Neutrophil (primary cell): ENCODE measurements around the gene TTC17.

Source experiments
- H3K27ac ChIP-seq: fragments of 200-600 bp; sonication (generic); 2 replicates; pipeline ENCODE4 v1.5.1; 2016; ENCODE audit warnings: mild to moderate bottlenecking, moderate library complexity
- H3K27me3 ChIP-seq: fragments of 200-600 bp; sonication (generic); 2 replicates; pipeline ENCODE4 v1.6.0; 2016; ENCODE audit warnings: mild to moderate bottlenecking
- H3K36me3 ChIP-seq: fragments of 200-600 bp; sonication (generic); 2 replicates; pipeline ENCODE4 v1.5.1; 2017
- H3K4me1 ChIP-seq, 2 experiments: fragments of 200-600 bp in 1 of 2; sonication (generic) in 1 of 2; 1 replicate in 1 of 2; 2 replicates in 1 of 2; pipeline versions ENCODE4 v1.5.1 to v1.6.1; 2013 to 2016; ENCODE audit warnings: low read depth in 1 of 2, low read length in 1 of 2, mild to moderate bottlenecking in 1 of 2, moderate library complexity in 1 of 2; ENCODE audit not compliant: control insufficient read depth in 1 of 2, insufficient read depth in 1 of 2
- H3K4me3 ChIP-seq, 2 experiments: fragments of 200-600 bp in 1 of 2; sonication (generic) in 1 of 2; 1 replicate in 1 of 2; 2 replicates in 1 of 2; pipeline ENCODE4 v1.5.1; 2013 to 2016; ENCODE audit warnings: low read depth in 1 of 2, low read length in 1 of 2, mild to moderate bottlenecking in 1 of 2, moderate library complexity in 1 of 2
- H3K9me3 ChIP-seq: fragments of 200-600 bp; sonication (generic); 2 replicates; pipeline ENCODE4 v1.5.1; 2016
- TF ChIP-seq, protein P1 (sequence below): fragments of 200-600 bp; sonication (generic); IDR thresholded peaks from 2 replicates; pipeline ENCODE4 v1.5.1; 2016; ENCODE audit warnings: antibody characterized with exemption

The TTC17 gene

DNA sequence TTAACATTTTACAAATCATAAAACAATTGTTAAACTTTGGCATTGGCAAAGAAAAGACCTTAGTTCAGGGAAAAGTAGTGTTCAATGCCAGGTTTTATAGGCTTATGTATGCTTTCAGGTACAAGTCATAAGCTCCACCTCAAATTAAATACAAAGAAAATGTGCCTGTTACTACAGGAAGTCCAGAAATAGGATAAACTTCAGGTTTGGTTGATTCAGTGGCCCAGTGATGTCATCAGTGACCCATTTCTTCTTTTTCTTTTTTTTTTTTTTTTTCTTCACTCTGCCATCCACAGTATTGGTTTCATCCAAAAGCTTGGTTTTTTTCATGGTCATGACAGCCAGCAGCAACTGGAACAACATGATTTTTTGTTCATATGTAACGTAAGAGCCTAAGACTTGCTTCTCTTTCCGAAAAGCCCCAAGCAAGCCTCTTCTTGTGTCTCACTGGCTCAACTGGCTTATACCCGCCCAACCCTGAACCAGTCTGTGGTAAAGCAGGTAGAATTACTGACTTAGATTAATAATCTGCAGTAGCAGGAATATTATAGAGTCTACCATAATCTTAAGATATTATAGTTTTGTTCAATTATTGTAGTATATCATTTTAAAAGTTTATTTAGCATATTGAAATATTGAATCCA is 46.2 kb downstream of the TTC17 start:
- Histone ChIP-seq H3K27me3 (no peaks in the 10 kb centered on the region), H3K4me1 (no peaks in the 10 kb centered on the region), H3K27ac (no peak overlapping the region), H3K4me3 (no peak overlapping the region), H3K9me3 (no peaks in the 10 kb centered on the region), H3K36me3 (peaks cover 91% of the 10 kb centered on the region)
- TF ChIP-seq, protein P1, sequence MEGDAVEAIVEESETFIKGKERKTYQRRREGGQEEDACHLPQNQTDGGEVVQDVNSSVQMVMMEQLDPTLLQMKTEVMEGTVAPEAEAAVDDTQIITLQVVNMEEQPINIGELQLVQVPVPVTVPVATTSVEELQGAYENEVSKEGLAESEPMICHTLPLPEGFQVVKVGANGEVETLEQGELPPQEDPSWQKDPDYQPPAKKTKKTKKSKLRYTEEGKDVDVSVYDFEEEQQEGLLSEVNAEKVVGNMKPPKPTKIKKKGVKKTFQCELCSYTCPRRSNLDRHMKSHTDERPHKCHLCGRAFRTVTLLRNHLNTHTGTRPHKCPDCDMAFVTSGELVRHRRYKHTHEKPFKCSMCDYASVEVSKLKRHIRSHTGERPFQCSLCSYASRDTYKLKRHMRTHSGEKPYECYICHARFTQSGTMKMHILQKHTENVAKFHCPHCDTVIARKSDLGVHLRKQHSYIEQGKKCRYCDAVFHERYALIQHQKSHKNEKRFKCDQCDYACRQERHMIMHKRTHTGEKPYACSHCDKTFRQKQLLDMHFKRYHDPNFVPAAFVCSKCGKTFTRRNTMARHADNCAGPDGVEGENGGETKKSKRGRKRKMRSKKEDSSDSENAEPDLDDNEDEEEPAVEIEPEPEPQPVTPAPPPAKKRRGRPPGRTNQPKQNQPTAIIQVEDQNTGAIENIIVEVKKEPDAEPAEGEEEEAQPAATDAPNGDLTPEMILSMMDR, result no peak

DNA sequence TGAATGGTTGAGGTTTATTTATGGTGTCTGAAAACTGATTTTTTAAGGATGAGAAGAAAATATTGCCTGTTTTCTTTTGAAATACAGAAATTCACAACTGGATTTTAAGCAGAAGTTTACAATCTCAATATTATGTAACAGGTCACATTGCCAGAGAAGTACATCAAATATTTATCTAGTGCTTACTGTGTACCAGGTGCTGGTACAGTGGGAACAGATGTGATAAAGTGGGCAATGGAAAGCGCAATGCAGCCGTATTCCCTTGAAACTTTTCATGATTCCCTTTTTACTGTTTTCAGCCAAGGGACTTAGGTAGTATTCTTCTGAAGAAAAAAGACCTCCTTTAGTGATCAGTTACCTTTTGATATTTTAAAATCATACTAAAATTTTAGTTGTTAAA is 49.6 kb downstream of the TTC17 start:
- H3K9me3 ChIP-seq, result no peaks in the 10 kb centered on the region
- no peaks in the 10 kb centered on the region for H3K27me3 ChIP-seq
- H3K36me3 ChIP-seq, result peaks cover 72% of the 10 kb centered on the region
- H3K4me1 ChIP-seq, result no peaks in the 10 kb centered on the region
- H3K27ac ChIP-seq, result no peak overlapping the region
- no peak overlapping the region for H3K4me3 ChIP-seq
- TF ChIP-seq, protein P1, result no peak

DNA sequence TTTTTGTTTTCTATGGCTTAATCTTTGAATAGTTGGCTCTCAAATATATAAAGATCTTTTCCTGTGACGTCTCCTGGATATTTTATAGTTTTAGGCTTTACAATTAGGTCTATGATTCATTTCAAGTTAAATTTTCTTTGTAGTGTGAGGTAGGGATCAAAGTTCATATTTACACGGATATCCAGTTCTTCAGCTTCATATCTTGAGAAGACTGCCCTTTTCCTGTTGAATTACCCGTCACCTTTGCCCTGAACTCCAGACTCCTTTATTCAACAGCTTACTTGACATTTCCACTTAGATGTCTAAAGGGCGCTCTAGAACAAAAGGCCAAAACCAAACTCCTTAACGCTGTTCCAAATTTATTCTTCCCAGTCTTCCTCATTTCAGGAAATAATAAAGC is 51.7 kb downstream of the TTC17 start:
- H3K36me3 ChIP-seq, result peaks cover 62% of the 10 kb centered on the region
- no peaks in the 10 kb centered on the region for H3K4me1 ChIP-seq
- TF ChIP-seq, protein P1, result no peak
- H3K9me3 ChIP-seq, result no peaks in the 10 kb centered on the region
- H3K27ac ChIP-seq, result no peak overlapping the region
- H3K27me3 ChIP-seq, result no peaks in the 10 kb centered on the region
- H3K4me3 ChIP-seq, result no peak overlapping the region

DNA sequence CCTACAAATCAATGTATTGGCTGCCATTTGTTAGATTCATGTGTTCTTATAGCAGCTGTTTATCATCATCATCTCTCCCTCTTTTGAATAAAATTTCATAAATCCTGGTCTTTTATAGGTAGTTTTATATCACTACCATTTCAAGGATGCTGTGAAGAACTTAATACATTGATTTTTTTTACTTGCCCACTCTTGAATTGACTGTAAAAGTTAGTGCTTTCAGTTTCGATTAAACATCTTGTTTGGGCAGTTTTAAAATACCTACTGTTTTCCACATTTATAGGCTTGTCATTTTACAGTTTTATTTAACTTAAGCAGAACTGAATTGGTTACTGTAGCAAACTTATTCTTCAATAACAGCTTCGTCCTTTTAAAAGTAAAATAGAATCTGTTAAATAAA is 59.5 kb downstream of the TTC17 start:
- TF ChIP-seq, protein P1, result no peak
- peaks cover 40% of the 10 kb centered on the region for H3K36me3 ChIP-seq
- no peaks in the 10 kb centered on the region for H3K27me3 ChIP-seq
- no peak overlapping the region for H3K27ac ChIP-seq
- no peaks in the 10 kb centered on the region for H3K4me1 ChIP-seq
- no peaks in the 10 kb centered on the region for H3K9me3 ChIP-seq
- H3K4me3 ChIP-seq, result no peak overlapping the region

DNA sequence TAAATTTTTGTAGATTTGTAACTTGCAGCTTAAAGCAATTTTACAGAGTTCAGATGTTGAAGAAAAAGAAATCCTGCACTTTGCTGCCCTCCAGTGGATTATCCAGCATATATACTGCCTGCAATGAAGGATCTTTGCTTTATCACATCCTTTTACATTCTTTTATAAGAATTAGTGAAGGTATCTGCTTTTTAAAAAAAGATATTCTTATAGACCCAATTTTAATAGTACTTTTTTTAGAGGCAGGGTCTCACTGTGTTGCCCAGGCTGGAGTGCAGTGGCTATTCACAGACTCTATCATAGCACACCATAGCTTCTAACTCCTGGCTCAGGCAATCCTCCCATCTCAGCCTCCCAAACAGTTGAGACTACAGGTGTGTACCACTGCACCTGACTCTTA is 60.7 kb downstream of the TTC17 start:
- Histone ChIP-seq H3K27ac (no peak overlapping the region), H3K36me3 (peaks cover 38% of the 10 kb centered on the region), H3K9me3 (no peaks in the 10 kb centered on the region), H3K27me3 (no peaks in the 10 kb centered on the region), H3K4me3 (no peak overlapping the region), H3K4me1 (no peaks in the 10 kb centered on the region)
- TF ChIP-seq, protein P1, result no peak
